H9 (cell line): Measurements from ENCODE around the gene FATE1. TPM values are rescaled to one million over a fixed set of nuclear protein-coding genes. Genes with fewer than 3 reads are reported as not detected.

Source experiments
- DNase-seq: peaks from one replicate; pipeline ENCODE4 v3.0.0-alpha.2; 2017
- H2AFZ ChIP-seq: one replicate; pipeline ENCODE4 v1.6.1; 2013; ENCODE audit warnings: mild to moderate bottlenecking, low read length, control low read depth, moderate library complexity
- H2AK5ac ChIP-seq: 2 replicates; pipeline ENCODE4 v1.6.1; 2013; ENCODE audit warnings: low read length, control low read depth, mixed read lengths; ENCODE audit not compliant: insufficient read length
- H2BK120ac ChIP-seq: one replicate; pipeline ENCODE4 v1.6.1; 2013; ENCODE audit warnings: low read depth, mild to moderate bottlenecking, low read length, control low read depth, inconsistent platforms; ENCODE audit not compliant: poor library complexity, severe bottlenecking
- H2BK12ac ChIP-seq: 2 replicates; pipeline ENCODE4 v1.6.1; 2013; ENCODE audit warnings: low read length, control low read depth, mixed read lengths, low read depth; ENCODE audit not compliant: insufficient read length
- H2BK15ac ChIP-seq: 2 replicates; pipeline ENCODE4 v1.6.1; 2013; ENCODE audit warnings: low read depth, low read length, control low read depth
- H2BK20ac ChIP-seq: one replicate; pipeline ENCODE4 v1.6.1; 2013; ENCODE audit warnings: low read depth, mild to moderate bottlenecking, low read length, control low read depth, inconsistent platforms; ENCODE audit not compliant: poor library complexity, severe bottlenecking
- H2BK5ac ChIP-seq: 2 replicates; pipeline ENCODE4 v1.6.1; 2013; ENCODE audit warnings: low read length, control low read depth, mixed read lengths; ENCODE audit not compliant: insufficient read length
- H3K14ac ChIP-seq: 2 replicates; pipeline ENCODE4 v1.6.1; 2013; ENCODE audit warnings: low read length, control low read depth; ENCODE audit not compliant: insufficient read depth
- H3K18ac ChIP-seq: 2 replicates; pipeline ENCODE4 v1.6.1; 2013; ENCODE audit warnings: low read depth, mild to moderate bottlenecking, mixed read lengths, low read length, control low read depth; ENCODE audit not compliant: insufficient read length
- H3K23ac ChIP-seq: 2 replicates; pipeline ENCODE4 v1.6.1; 2013; ENCODE audit warnings: low read length, control low read depth, mixed read lengths, low read depth; ENCODE audit not compliant: insufficient read length
- H3K23me2 ChIP-seq: 2 replicates; pipeline ENCODE4 v1.6.1; 2013; ENCODE audit warnings: low read depth, mild to moderate bottlenecking, mixed read lengths, low read length, control low read depth; ENCODE audit not compliant: insufficient read length, poor library complexity, severe bottlenecking
- H3K27ac ChIP-seq: 2 replicates; pipeline ENCODE4 v1.5.1; 2013; ENCODE audit warnings: low read length, control low read depth, mixed read lengths, low read depth; ENCODE audit not compliant: insufficient read length
- H3K27me3 ChIP-seq: 2 replicates; pipeline ENCODE4 v1.6.1; 2013; ENCODE audit warnings: low read length, control low read depth, inconsistent platforms; ENCODE audit not compliant: insufficient read depth
- H3K4ac ChIP-seq: 2 replicates; pipeline ENCODE4 v1.6.1; 2013; ENCODE audit warnings: low read depth, mild to moderate bottlenecking, control low read depth, inconsistent platforms, low read length, moderate library complexity
- H3K4me1 ChIP-seq: 2 replicates; pipeline ENCODE4 v1.6.1; 2013; ENCODE audit warnings: low read length, control low read depth, inconsistent platforms; ENCODE audit not compliant: insufficient read depth
- H3K4me2 ChIP-seq: 2 replicates; pipeline ENCODE4 v1.6.1; 2013; ENCODE audit warnings: low read length, control low read depth, mixed read lengths; ENCODE audit not compliant: insufficient read length, insufficient read depth
- H3K56ac ChIP-seq: 2 replicates; pipeline ENCODE4 v1.6.1; 2013; ENCODE audit warnings: low read depth, mild to moderate bottlenecking, mixed read lengths, low read length, control low read depth; ENCODE audit not compliant: insufficient read length
- H3K79me1 ChIP-seq: 2 replicates; pipeline ENCODE4 v1.6.1; 2013; ENCODE audit warnings: low read depth, mild to moderate bottlenecking, moderate library complexity, low read length, control low read depth, inconsistent platforms; ENCODE audit not compliant: insufficient read depth, poor library complexity, severe bottlenecking
- H3K79me2 ChIP-seq: 2 replicates; pipeline ENCODE4 v1.6.1; 2013; ENCODE audit warnings: low read length, control low read depth, inconsistent platforms; ENCODE audit not compliant: insufficient read depth
- H3K9ac ChIP-seq: 2 replicates; pipeline ENCODE4 v1.6.1; 2013; ENCODE audit warnings: low read length, control low read depth, mixed read lengths; ENCODE audit not compliant: insufficient read length; ENCODE audit errors: extremely low read depth
- H3K9me3 ChIP-seq: one replicate; pipeline ENCODE4 v1.6.1; 2013; ENCODE audit warnings: low read depth, low read length, inconsistent platforms; ENCODE audit not compliant: control insufficient read depth
- H3T11ph ChIP-seq: one replicate; pipeline ENCODE4 v1.6.1; 2013; ENCODE audit warnings: mild to moderate bottlenecking, low read length, control low read depth, inconsistent platforms
- H4K20me1 ChIP-seq: one replicate; pipeline ENCODE4 v1.6.1; 2013; ENCODE audit not compliant: control insufficient read depth, insufficient read length, insufficient read depth
- H4K5ac ChIP-seq: 2 replicates; pipeline ENCODE4 v1.6.1; 2013; ENCODE audit warnings: low read depth, mild to moderate bottlenecking, mixed read lengths, low read length, control low read depth; ENCODE audit not compliant: insufficient read length
- H4K8ac ChIP-seq: replicated peaks from 2 replicates; pipeline ENCODE4 v1.6.1; 2013; ENCODE audit warnings: low read length, control low read depth, mixed read lengths, low read depth; ENCODE audit not compliant: insufficient read length
- H4K91ac ChIP-seq: 2 replicates; pipeline ENCODE4 v1.6.1; 2013; ENCODE audit warnings: low read depth, mild to moderate bottlenecking, moderate library complexity, mixed read lengths, low read length, control low read depth; ENCODE audit not compliant: insufficient read length
- H3K27ac Mint-ChIP-seq, 3 experiments: 2 replicates in 2 of 3; 3 replicates in 1 of 3; pipeline ENCODE4 v1.8.0; 2020 to 2021; ENCODE audit warnings: mixed read lengths in 3 of 3, mild to moderate bottlenecking in 1 of 3, moderate library complexity in 1 of 3
- H3K27me3 Mint-ChIP-seq: 2 replicates; pipeline ENCODE4 v1.8.0; 2021; ENCODE audit warnings: low read depth, mild to moderate bottlenecking, moderate library complexity, mixed read lengths
- H3K36me3 Mint-ChIP-seq, 3 experiments: 2 replicates in 2 of 3; 3 replicates in 1 of 3; pipeline ENCODE4 v1.8.0; 2020 to 2021; ENCODE audit warnings: low read depth in 3 of 3, mixed read lengths in 3 of 3; ENCODE audit not compliant: insufficient read depth in 1 of 3
- H3K4me1 Mint-ChIP-seq, 2 experiments: 2 replicates each; pipeline ENCODE4 v1.8.0; 2020; ENCODE audit warnings: mixed read lengths in 2 of 2
- H3K4me3 Mint-ChIP-seq, 2 experiments: 2 replicates in 1 of 2; 3 replicates in 1 of 2; pipeline ENCODE4 v1.8.0; 2020 to 2021; ENCODE audit warnings: mild to moderate bottlenecking in 2 of 2, mixed read lengths in 2 of 2, moderate library complexity in 1 of 2
- H3K9me3 Mint-ChIP-seq, 2 experiments: 2 replicates in 1 of 2; 3 replicates in 1 of 2; pipeline ENCODE4 v1.8.0; 2020; ENCODE audit warnings: mild to moderate bottlenecking in 2 of 2, mixed read lengths in 2 of 2, moderate library complexity in 1 of 2
- WGBS: extraction: QIAGEN DNeasy Blood & Tissue Kit; methylation state at CpG from one replicate; pipeline ENCODE4 v1.1.7; 2013; ENCODE audit warnings: missing lambda C conversion rate, low lambda C conversion rate, mixed read lengths; ENCODE audit not compliant: insufficient read length; ENCODE audit errors: extremely low coverage; 5-methylcytosine and 5-hydroxymethylcytosine counted together
- total RNA-seq: library from RNA; stranded (reverse); gene quantifications from 2 replicates; pipeline ENCODE4 v1.2.1, GENCODE V29; 2021
- TF ChIP-seq, protein P1 (sequence below): fragments of 200-600 bp; sonication (generic); conservative IDR thresholded peaks from 3 replicates; pipeline ENCODE4 v1.8.0; 2021; ENCODE audit warnings: antibody characterized with exemption, mild to moderate bottlenecking

The FATE1 gene
- total RNA-seq, 1 experiment from 2014 or later: not detected

DNA sequence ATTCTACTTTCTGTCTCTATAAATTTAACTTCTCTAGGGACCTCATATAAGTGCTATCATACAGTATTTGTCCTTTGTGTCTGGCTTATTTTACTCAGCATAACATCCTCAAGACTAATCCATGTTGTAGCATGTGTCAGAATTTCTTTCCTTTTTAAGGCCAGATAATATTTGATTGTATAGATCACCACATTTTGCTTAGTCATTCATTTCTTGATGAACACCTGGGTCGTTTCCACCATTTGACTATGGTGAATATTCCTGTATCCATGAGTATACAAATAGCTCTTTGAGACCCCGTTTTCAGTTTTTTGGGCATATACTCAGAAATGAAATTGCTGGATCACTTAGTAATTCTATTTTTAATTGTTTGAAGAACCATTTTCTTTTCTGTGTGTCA, 30.7 kb downstream of the FATE1 start:
- Mint-ChIP-seq H3K9me3 (peaks cover 72 to 80% of the 10 kb centered on the region in 2 experiments), H3K36me3 (peaks cover 0 to 2% (median 0%) of the 10 kb centered on the region in 3 experiments; a peak in 2 of 7 replicates), H3K4me3 (no peak overlapping the region), H3K27ac (no peak overlapping the region), H3K27me3 (no peaks in the 10 kb centered on the region; the same call in 1 of the 2 replicates), H3K4me1 (peaks cover 9 to 10% of the 10 kb centered on the region in 2 experiments)
- H2BK5ac ChIP-seq: no peak overlapping the region
- peaks cover 59% of the 10 kb centered on the region for H3K9me3 ChIP-seq
- peaks cover 2% of the 10 kb centered on the region for H3K23me2 ChIP-seq
- H2BK12ac ChIP-seq: no peak overlapping the region
- H3K27me3 ChIP-seq: no peaks in the 10 kb centered on the region
- no peak overlapping the region for H3K23ac ChIP-seq
- H3K27ac ChIP-seq: no peak overlapping the region
- no peaks in the 10 kb centered on the region for H3K79me1 ChIP-seq
- no peaks in the 10 kb centered on the region for H3K79me2 ChIP-seq
- H3K14ac ChIP-seq: no peak overlapping the region
- no peak overlapping the region for H2BK20ac ChIP-seq
- H2AFZ ChIP-seq: no peak overlapping the region
- H3K18ac ChIP-seq: no peak overlapping the region
- no peak overlapping the region for H2AK5ac ChIP-seq
- no peaks in the 10 kb centered on the region for H3K4me1 ChIP-seq
- H2BK120ac ChIP-seq: no peak overlapping the region
- H4K91ac ChIP-seq: no peak overlapping the region
- H4K8ac ChIP-seq: no peak overlapping the region
- H3K56ac ChIP-seq: no peak overlapping the region
- no peak for DNase-seq
- H4K20me1 ChIP-seq: no peaks in the 10 kb centered on the region
- TF ChIP-seq, protein P1, sequence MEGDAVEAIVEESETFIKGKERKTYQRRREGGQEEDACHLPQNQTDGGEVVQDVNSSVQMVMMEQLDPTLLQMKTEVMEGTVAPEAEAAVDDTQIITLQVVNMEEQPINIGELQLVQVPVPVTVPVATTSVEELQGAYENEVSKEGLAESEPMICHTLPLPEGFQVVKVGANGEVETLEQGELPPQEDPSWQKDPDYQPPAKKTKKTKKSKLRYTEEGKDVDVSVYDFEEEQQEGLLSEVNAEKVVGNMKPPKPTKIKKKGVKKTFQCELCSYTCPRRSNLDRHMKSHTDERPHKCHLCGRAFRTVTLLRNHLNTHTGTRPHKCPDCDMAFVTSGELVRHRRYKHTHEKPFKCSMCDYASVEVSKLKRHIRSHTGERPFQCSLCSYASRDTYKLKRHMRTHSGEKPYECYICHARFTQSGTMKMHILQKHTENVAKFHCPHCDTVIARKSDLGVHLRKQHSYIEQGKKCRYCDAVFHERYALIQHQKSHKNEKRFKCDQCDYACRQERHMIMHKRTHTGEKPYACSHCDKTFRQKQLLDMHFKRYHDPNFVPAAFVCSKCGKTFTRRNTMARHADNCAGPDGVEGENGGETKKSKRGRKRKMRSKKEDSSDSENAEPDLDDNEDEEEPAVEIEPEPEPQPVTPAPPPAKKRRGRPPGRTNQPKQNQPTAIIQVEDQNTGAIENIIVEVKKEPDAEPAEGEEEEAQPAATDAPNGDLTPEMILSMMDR: no peak
- H3K4ac ChIP-seq: no peak overlapping the region
- H3T11ph ChIP-seq: no peak overlapping the region
- H3K4me2 ChIP-seq: no peak overlapping the region
- H4K5ac ChIP-seq: no peak overlapping the region
- no peak overlapping the region for H3K9ac ChIP-seq
- H2BK15ac ChIP-seq: no peak overlapping the region
- no CpG with 5 or more reads among the region's 2 CpGs for WGBS
